ENCODE results near the gene NKTR.

- TF ChIP-seq CTCF (conservative IDR thresholded peaks at IDR 0.05; ENCODE audit: low read length) (no peak), EZH2phosphoT487 (IDR thresholded peaks at IDR 0.05; ENCODE audit: borderline replicate concordance, low read depth, low read length) (no peak)
Observed at GRCh38 chr3:42697289-42698051, 97.0 kb downstream of the NKTR start.
